H7 (cell line): Measurements from ENCODE around the gene SLC12A9. TPM values are rescaled to one million over a fixed set of nuclear protein-coding genes. Genes with fewer than 3 reads are reported as not detected.

Experiments
- DNase-seq: peaks from one replicate; pipeline ENCODE4 v3.0.0; 2012
- H3K27me3 ChIP-seq: 2 replicates; pipeline ENCODE4 v1.6.0; 2011; ENCODE audit warnings: mild to moderate bottlenecking, low read length; ENCODE audit not compliant: control insufficient read depth, insufficient read depth
- H3K36me3 ChIP-seq: replicated peaks from 2 replicates; pipeline ENCODE4 v1.5.1; 2011; ENCODE audit warnings: low read length; ENCODE audit not compliant: control insufficient read depth, insufficient read depth
- H3K4me3 ChIP-seq: 2 replicates; pipeline ENCODE4 v1.5.1; 2011; ENCODE audit warnings: low read depth, mild to moderate bottlenecking, control low read depth, low read length, moderate library complexity; ENCODE audit not compliant: insufficient read depth
- total RNA-seq: library from RNA; depleted of rRNA; stranded (reverse); fragments of >200 nt; shearing (Covaris generic); gene quantifications from 2 replicates; pipeline ENCODE4 v1.2.3, GENCODE V29; 2014

Gene SLC12A9
- total RNA-seq, 1 experiment from 2014 or later, result 21.9 TPM

- no peaks in the 10 kb centered on the region for H3K27me3 ChIP-seq
- peak; percentile 40 for DNase-seq
- H3K4me3 ChIP-seq, result no peak overlapping the region
- peaks cover 45% of the 10 kb centered on the region for H3K36me3 ChIP-seq
Observed at GRCh38 chr7:100822236-100823139, 30.0 kb upstream of the SLC12A9 start.

GRCh38 chr7:100823140-100823525, 29.4 kb upstream of the SLC12A9 start:
- peak; percentile 46 for DNase-seq
- no peak overlapping the region for H3K4me3 ChIP-seq
- peaks cover 45% of the 10 kb centered on the region for H3K36me3 ChIP-seq
- no peaks in the 10 kb centered on the region for H3K27me3 ChIP-seq

GRCh38 chr7:100823534-100823933, 29.0 kb upstream of the SLC12A9 start:
- Histone ChIP-seq H3K27me3 (no peaks in the 10 kb centered on the region), H3K4me3 (no peak overlapping the region), H3K36me3 (peaks cover 42% of the 10 kb centered on the region)
- peak; percentile 32 for DNase-seq

GRCh38 chr7:100824499-100825214, 27.9 kb upstream of the SLC12A9 start:
- peaks cover 34% of the 10 kb centered on the region for H3K36me3 ChIP-seq
- no peaks in the 10 kb centered on the region for H3K27me3 ChIP-seq
- peak; percentile 60 for DNase-seq
- peak overlapping the region; percentile 95 for H3K4me3 ChIP-seq

- Histone ChIP-seq H3K4me3 (peak overlapping the region; percentile 95), H3K27me3 (no peaks in the 10 kb centered on the region), H3K36me3 (peaks cover 28% of the 10 kb centered on the region)
- DNase-seq, result peak; percentile 57
Observed at GRCh38 chr7:100825215-100825671, 27.3 kb upstream of the SLC12A9 start.

- DNase-seq, result peak; percentile 60
- Histone ChIP-seq H3K36me3 (peaks cover 21% of the 10 kb centered on the region), H3K4me3 (peak overlapping the region; percentile 95), H3K27me3 (no peaks in the 10 kb centered on the region)
Observed at GRCh38 chr7:100825751-100826513, 26.6 kb upstream of the SLC12A9 start.

- peak; percentile 79 for DNase-seq
- H3K36me3 ChIP-seq, result peaks cover 19% of the 10 kb centered on the region
- peak overlapping the region; percentile 95 for H3K4me3 ChIP-seq
- no peaks in the 10 kb centered on the region for H3K27me3 ChIP-seq
Observed at GRCh38 chr7:100826514-100827329, 25.8 kb upstream of the SLC12A9 start.

- H3K36me3 ChIP-seq, result peaks cover 12% of the 10 kb centered on the region
- DNase-seq, result peak; percentile 97
Observed at GRCh38 chr7:100827330-100828226, 24.9 kb upstream of the SLC12A9 start, which contains the start of gene EPHB4. EPHB4 (minus strand) TSS chr7:100827523; CDS start chr7:100827030, 493 bp downstream.

GRCh38 chr7:100829150-100829716, 23.3 kb upstream of the SLC12A9 start:
- Histone ChIP-seq H3K36me3 (peaks cover 2% of the 10 kb centered on the region; the same call in 1 of the 2 replicates), H3K4me3 (no peak overlapping the region), H3K27me3 (no peaks in the 10 kb centered on the region)
- DNase-seq, result peak; percentile 73

More at GRCh38 chr7:100827330-100828226, 24.9 kb upstream of the SLC12A9 start, which contains the start of gene EPHB4:
- H3K27me3 ChIP-seq, result no peaks in the 10 kb centered on the region
- peak within 1 kb of the TSS; percentile 95 for H3K4me3 ChIP-seq

- no peak for DNase-seq
- Histone ChIP-seq H3K4me3 (no peak overlapping the region), H3K27me3 (no peaks in the 10 kb centered on the region), H3K36me3 (no peaks in the 10 kb centered on the region)
Observed at GRCh38 chr7:100830396-100830795, 22.1 kb upstream of the SLC12A9 start.

- Histone ChIP-seq H3K4me3 (no peak overlapping the region), H3K36me3 (no peaks in the 10 kb centered on the region), H3K27me3 (no peaks in the 10 kb centered on the region)
- no peak for DNase-seq
Observed at GRCh38 chr7:100832281-100832633, 20.3 kb upstream of the SLC12A9 start.

GRCh38 chr7:100835903-100836811, 16.4 kb upstream of the SLC12A9 start:
- Histone ChIP-seq H3K4me3 (peak overlapping the region; percentile 45), H3K27me3 (no peaks in the 10 kb centered on the region), H3K36me3 (no peaks in the 10 kb centered on the region)
- peak; percentile 96 for DNase-seq
